MM.1S (cell line): ENCODE results near the gene ZHX3.

Experiments used
- CTCF ChIP-seq: fragments of 300-600 bp; sonication (generic); IDR thresholded peaks from 2 replicates; pipeline ENCODE4 v1.5.1; 2016; ENCODE audit warnings: antibody characterized with exemption, low read length, mixed read lengths
- EZH2 ChIP-seq: fragments of 300-600 bp; sonication (generic); optimal IDR thresholded peaks from 2 replicates; pipeline ENCODE3; 2017; ENCODE audit warnings: low read depth, mild to moderate bottlenecking, antibody characterized with exemption, low read length, mixed read lengths

- TF ChIP-seq CTCF (no peak), EZH2 (no peak)
Measured at GRCh38 chr20:41268917-41269652, 48.4 kb downstream of the ZHX3 start.
